Muscle layer of colon (tissue), 2 donors: ENCODE results near the gene WRAP73.

Experiments
- H3K27ac ChIP-seq: one replicate; pipeline ENCODE4 v1.7.0; 2013; ENCODE audit warnings: low read depth, mild to moderate bottlenecking, low read length, moderate library complexity
- H3K27me3 ChIP-seq, 2 donors: one replicate each; pipeline ENCODE4 v1.7.0; 2013; ENCODE audit warnings: low read length in 2 of 2, mild to moderate bottlenecking in 2 of 2; ENCODE audit not compliant: insufficient read depth in 2 of 2, control insufficient read depth in 1 of 2
- H3K36me3 ChIP-seq: one replicate; pipeline ENCODE4 v1.7.0; 2013; ENCODE audit warnings: mild to moderate bottlenecking, low read length; ENCODE audit not compliant: insufficient read depth
- H3K4me1 ChIP-seq: one replicate; pipeline ENCODE4 v1.7.0; 2013; ENCODE audit warnings: mild to moderate bottlenecking, low read length; ENCODE audit not compliant: insufficient read depth
- H3K4me3 ChIP-seq, 2 donors: one replicate each; pipeline ENCODE4 v1.7.0; 2013; ENCODE audit warnings: low read length in 2 of 2, low read depth in 1 of 2, mild to moderate bottlenecking in 1 of 2, moderate library complexity in 1 of 2
- H3K9ac ChIP-seq: one replicate; pipeline ENCODE4 v1.7.0; 2013; ENCODE audit warnings: low read length
- H3K9me3 ChIP-seq: one replicate; pipeline ENCODE4 v1.7.0; 2013; ENCODE audit warnings: mild to moderate bottlenecking, low read length
- donor health status: abdominal sarcoma.
- donor health status: Adenocarcinoma of cecum.

The WRAP73 gene

GRCh38 chr1:3600354-3600753 lies 49.5 kb downstream of the WRAP73 start:
- Histone ChIP-seq H3K27me3 (peaks cover 0 to 5% of the 10 kb centered on the region in 2 donors), H3K36me3 (no peaks in the 10 kb centered on the region), H3K27ac (no peak overlapping the region), H3K4me1 (peaks cover 4% of the 10 kb centered on the region), H3K9me3 (no peaks in the 10 kb centered on the region), H3K9ac (no peak overlapping the region), H3K4me3 (no peak overlapping the region)

DNA sequence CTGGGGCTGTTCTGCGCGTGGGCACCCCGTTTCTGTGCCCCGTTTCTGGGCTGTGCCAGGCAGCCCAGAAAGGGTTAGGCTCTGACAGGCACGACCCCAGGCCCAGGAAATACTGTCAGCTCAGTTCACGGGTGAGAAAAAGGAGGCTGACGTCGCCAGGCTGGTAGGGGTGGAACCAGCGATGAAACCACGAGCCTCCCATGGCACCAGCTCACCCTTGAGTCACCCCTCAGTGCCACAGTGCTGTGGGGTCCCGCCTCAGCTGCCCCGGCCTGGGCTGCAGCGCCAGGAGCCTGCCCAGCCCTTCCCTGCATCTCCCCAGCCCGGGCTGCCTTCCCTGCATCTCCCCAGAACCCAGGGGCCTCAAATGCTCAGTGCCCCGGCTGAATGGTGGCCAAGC lies 50.1 kb downstream of the WRAP73 start:
- no peak overlapping the region for H3K4me3 ChIP-seq
- peaks cover 4% of the 10 kb centered on the region for H3K4me1 ChIP-seq
- H3K36me3 ChIP-seq: no peaks in the 10 kb centered on the region
- H3K27ac ChIP-seq: no peak overlapping the region
- H3K9ac ChIP-seq: no peak overlapping the region
- peaks cover 0 to 5% of the 10 kb centered on the region in 2 donors for H3K27me3 ChIP-seq
- H3K9me3 ChIP-seq: no peaks in the 10 kb centered on the region

DNA sequence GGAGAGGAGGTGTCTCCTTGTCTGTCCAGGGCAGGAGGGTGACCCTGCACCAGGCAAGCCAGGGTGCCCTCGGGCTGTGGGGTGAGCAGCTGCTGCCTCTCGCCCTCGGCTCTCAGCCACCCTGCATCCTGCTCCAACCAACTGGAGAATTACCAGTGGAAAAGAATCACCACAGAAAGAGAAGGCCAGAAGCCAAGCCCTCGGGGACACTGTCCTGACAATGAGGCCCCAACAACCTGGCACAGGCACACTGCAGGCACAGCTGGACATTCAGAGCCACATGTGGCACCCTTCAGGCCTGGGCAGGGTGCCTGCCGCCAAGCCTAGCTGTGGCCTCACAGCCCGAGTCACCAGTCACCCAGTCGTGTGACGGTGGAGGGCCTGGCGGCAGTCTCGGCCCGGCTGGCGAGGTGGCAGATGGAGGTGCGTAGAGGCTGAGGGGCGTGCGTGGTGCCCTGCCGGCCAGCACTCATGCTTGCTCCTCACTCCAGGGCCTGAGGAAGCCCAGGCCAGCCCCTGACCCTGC lies 50.6 kb downstream of the WRAP73 start:
- Histone ChIP-seq H3K4me1 (peaks cover 4% of the 10 kb centered on the region), H3K36me3 (no peaks in the 10 kb centered on the region)

DNA sequence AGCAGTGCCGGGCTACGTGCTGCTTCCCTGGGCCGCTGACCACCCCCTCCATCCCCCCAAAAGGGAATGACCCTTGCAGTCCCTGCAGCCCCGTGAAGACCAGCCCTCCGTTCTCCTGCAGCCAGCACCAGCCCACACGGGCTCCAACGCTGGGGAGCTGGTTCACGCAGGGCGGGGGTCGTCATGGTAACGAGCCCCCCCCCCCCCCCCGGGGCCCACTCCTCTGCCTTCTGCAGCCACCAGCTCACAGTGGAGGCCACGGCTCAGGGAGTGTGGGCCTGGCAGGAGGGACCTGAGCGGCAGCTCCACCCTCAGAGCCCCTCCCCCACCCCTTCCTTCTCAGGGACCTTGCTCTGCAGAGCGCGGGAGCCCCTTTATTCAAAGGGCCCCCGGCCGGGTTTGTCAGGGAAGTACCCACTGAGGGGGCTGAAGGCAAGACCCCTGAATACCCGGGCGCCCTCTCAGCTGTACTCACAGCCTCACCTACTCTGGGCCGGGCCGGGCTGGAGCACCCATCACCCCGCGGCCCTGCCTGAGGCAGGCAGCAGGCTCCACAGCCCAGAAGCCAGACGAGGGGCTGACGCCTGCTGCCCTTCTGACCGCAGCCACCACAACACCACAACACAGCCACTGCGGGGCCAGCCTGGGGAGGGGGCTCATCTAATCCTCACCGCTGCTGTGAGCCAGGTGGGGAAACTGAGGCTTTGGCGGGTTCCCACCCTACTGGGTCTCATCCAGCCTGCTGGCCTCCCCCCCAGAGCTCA lies 51.2 kb downstream of the WRAP73 start:
- Histone ChIP-seq H3K9ac (no peak overlapping the region), H3K4me1 (peaks cover 4% of the 10 kb centered on the region), H3K36me3 (no peaks in the 10 kb centered on the region), H3K4me3 (no peak overlapping the region), H3K9me3 (no peaks in the 10 kb centered on the region), H3K27me3 (peaks cover 0 to 5% of the 10 kb centered on the region in 2 donors), H3K27ac (no peak overlapping the region)

More for the DNA sequence above, 50.6 kb downstream of the WRAP73 start:
- no peak overlapping the region for H3K9ac ChIP-seq
- no peak overlapping the region for H3K4me3 ChIP-seq
- H3K27ac ChIP-seq: no peak overlapping the region
- H3K9me3 ChIP-seq: no peaks in the 10 kb centered on the region
- H3K27me3 ChIP-seq: peaks cover 0 to 5% of the 10 kb centered on the region in 2 donors

- H3K4me3 ChIP-seq: no peak overlapping the region
- no peaks in the 10 kb centered on the region for H3K9me3 ChIP-seq
- H3K36me3 ChIP-seq: no peaks in the 10 kb centered on the region
- H3K4me1 ChIP-seq: peaks cover 4% of the 10 kb centered on the region
- H3K27ac ChIP-seq: no peak overlapping the region
- H3K27me3 ChIP-seq: peaks cover 0 to 5% of the 10 kb centered on the region in 2 donors
- H3K9ac ChIP-seq: no peak overlapping the region
These were observed 51.8 kb downstream of the WRAP73 start for GRCh38 chr1:3598051-3598491.

GRCh38 chr1:3597599-3597964 lies 52.3 kb downstream of the WRAP73 start:
- Histone ChIP-seq H3K9me3 (no peaks in the 10 kb centered on the region), H3K36me3 (no peaks in the 10 kb centered on the region), H3K4me3 (no peak overlapping the region), H3K27ac (no peak overlapping the region), H3K9ac (no peak overlapping the region), H3K27me3 (peaks cover 0 to 5% of the 10 kb centered on the region in 2 donors), H3K4me1 (peaks cover 4% of the 10 kb centered on the region)

GRCh38 chr1:3596663-3597598 lies 53.0 kb downstream of the WRAP73 start:
- H3K27me3 ChIP-seq: peaks cover 0 to 5% of the 10 kb centered on the region in 2 donors
- H3K9me3 ChIP-seq: no peaks in the 10 kb centered on the region
- no peaks in the 10 kb centered on the region for H3K36me3 ChIP-seq
- H3K27ac ChIP-seq: no peak overlapping the region
- H3K9ac ChIP-seq: no peak overlapping the region
- H3K4me3 ChIP-seq: no peak overlapping the region
- peaks cover 4% of the 10 kb centered on the region for H3K4me1 ChIP-seq

GRCh38 chr1:3595949-3596348 lies 54.0 kb downstream of the WRAP73 start:
- Histone ChIP-seq H3K27me3 (peaks cover 0 to 5% of the 10 kb centered on the region in 2 donors), H3K4me3 (no peak overlapping the region)

DNA sequence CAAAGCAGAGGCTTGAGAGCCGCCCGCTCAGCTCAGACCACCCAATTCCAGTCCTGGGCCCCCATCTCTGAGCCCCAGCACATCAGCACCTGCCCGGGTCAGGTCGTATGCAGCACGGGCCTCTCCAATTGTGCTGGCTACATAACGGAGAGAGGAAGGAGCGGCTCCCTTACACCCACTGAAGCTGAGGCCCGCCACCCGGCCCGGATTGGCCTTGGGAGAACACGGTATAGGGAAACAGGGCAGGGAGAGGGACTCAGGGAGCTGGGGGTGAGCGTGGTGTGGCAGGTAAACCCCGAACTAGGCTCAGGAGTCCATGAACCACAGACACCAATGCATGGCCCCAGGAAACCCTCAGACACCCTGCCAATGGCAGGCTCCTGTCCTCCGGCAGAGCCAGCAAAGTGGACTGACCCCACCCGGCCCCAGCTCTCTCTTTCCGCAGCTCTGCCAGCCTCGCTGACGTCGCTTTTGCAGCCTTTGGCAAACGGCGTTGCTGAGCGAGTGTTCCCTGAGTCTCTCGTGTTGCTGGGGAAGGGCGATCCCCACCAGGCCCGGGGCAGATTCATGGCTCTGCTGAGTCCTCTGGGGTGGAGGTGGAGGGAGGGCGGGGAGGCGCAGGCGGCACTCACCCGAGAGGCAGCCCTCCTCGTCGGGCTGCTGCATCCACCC lies 55.1 kb downstream of the WRAP73 start:
- Histone ChIP-seq H3K27ac (no peak overlapping the region), H3K9me3 (no peaks in the 10 kb centered on the region), H3K4me1 (peaks cover 4% of the 10 kb centered on the region), H3K9ac (no peak overlapping the region), H3K4me3 (no peak overlapping the region), H3K36me3 (no peaks in the 10 kb centered on the region), H3K27me3 (peaks cover 0 to 5% of the 10 kb centered on the region in 2 donors)

More at GRCh38 chr1:3595949-3596348, 54.0 kb downstream of the WRAP73 start:
- no peak overlapping the region for H3K27ac ChIP-seq
- H3K9ac ChIP-seq: no peak overlapping the region
- no peaks in the 10 kb centered on the region for H3K9me3 ChIP-seq
- H3K4me1 ChIP-seq: peaks cover 4% of the 10 kb centered on the region
- no peaks in the 10 kb centered on the region for H3K36me3 ChIP-seq

GRCh38 chr1:3593745-3594144 lies 56.2 kb downstream of the WRAP73 start:
- H3K9ac ChIP-seq: no peak overlapping the region
- H3K27ac ChIP-seq: no peak overlapping the region
- H3K4me1 ChIP-seq: peaks cover 4% of the 10 kb centered on the region
- no peaks in the 10 kb centered on the region for H3K9me3 ChIP-seq
- H3K27me3 ChIP-seq: peaks cover 0 to 5% of the 10 kb centered on the region in 2 donors
- H3K36me3 ChIP-seq: no peaks in the 10 kb centered on the region
- H3K4me3 ChIP-seq: no peak overlapping the region

GRCh38 chr1:3593334-3593733 lies 56.6 kb downstream of the WRAP73 start:
- H3K4me3 ChIP-seq: no peak overlapping the region
- H3K4me1 ChIP-seq: peaks cover 4% of the 10 kb centered on the region
- H3K27me3 ChIP-seq: peaks cover 0 to 2% of the 10 kb centered on the region in 2 donors
- H3K27ac ChIP-seq: no peak overlapping the region
- no peak overlapping the region for H3K9ac ChIP-seq
- H3K9me3 ChIP-seq: no peaks in the 10 kb centered on the region
- H3K36me3 ChIP-seq: no peaks in the 10 kb centered on the region
